Heart right ventricle (tissue), 16 donors: ENCODE results near the gene IL15RA. TPM values are rescaled to one million over a fixed set of nuclear protein-coding genes. Genes with fewer than 3 reads are reported as not detected.
"Not testable (repeated sequence)": the region's sequence is repeated elsewhere in the genome, so short reads cannot be mapped to it uniquely, and the experiment has no call there.

Source experiments
- ATAC-seq, 8 donors: fragments of 200-7000 bp; cut with Tn5 transposase; one replicate each; pipeline ENCODE4 v1.9.1; 2020; ENCODE audit warnings: mild to moderate bottlenecking in 8 of 8, moderate library complexity in 8 of 8, moderate number of reproducible peaks in 1 of 8
- DNase-seq, 2 donors: peaks; one replicate each; pipeline ENCODE4 v3.0.0-alpha.2; 2020
- H3K27ac ChIP-seq, 10 donors: fragments of 200-600 bp; sonication (generic) in 2 of 10; one replicate each; pipeline versions ENCODE4 v1.5.0 to v1.8.0; 2020 to 2022; ENCODE audit warnings: mild to moderate bottlenecking in 3 of 10
- H3K27me3 ChIP-seq, 7 donors: fragments of 200-600 bp; one replicate each; pipeline ENCODE4 v1.8.0; 2021 to 2022; ENCODE audit warnings: mild to moderate bottlenecking in 2 of 7
- H3K36me3 ChIP-seq, 9 donors: fragments of 200-600 bp; sonication (generic) in 1 of 9; one replicate each; pipeline versions ENCODE4 v1.5.0 to v1.8.0; 2020 to 2022; ENCODE audit warnings: mild to moderate bottlenecking in 2 of 9
- H3K4me1 ChIP-seq, 9 donors: fragments of 200-600 bp; sonication (generic) in 1 of 9; one replicate each; pipeline versions ENCODE4 v1.5.0 to v1.8.0; 2020 to 2022; ENCODE audit warnings: mild to moderate bottlenecking in 4 of 9
- H3K4me3 ChIP-seq, 10 donors: fragments of 200-600 bp; sonication (generic) in 2 of 10; one replicate each; pipeline versions ENCODE4 v1.5.0 to v1.8.0; 2020 to 2022; ENCODE audit warnings: mild to moderate bottlenecking in 7 of 10, moderate library complexity in 2 of 10
- H3K9me3 ChIP-seq, 11 donors: fragments of 200-600 bp in 10 of 11; sonication (generic) in 2 of 11; one replicate each; pipeline versions ENCODE4 v1.5.0 to v1.8.0; 2013 to 2022; ENCODE audit warnings: mild to moderate bottlenecking in 2 of 11, control low read depth in 1 of 11, moderate library complexity in 1 of 11
- WGBS, 2 donors: extraction: QIAGEN DNeasy Blood & Tissue Kit; methylation state at CpG; one replicate each; pipeline ENCODE4 v1.1.7; 2013; ENCODE audit warnings: inconsistent platforms in 1 of 2; 5-methylcytosine and 5-hydroxymethylcytosine counted together
- intact Hi-C, 10 donors: fragments of 100-400 bp; cut with DNase I; formaldehyde crosslinking; loops; one replicate each; pipeline versions ENCODE4 v1.11.1 to v1.14.2; 2022
- polyA plus RNA-seq, 2 donors: library from polyadenylated mRNA; stranded (reverse); fragments of 200-250 nt; gene quantifications; one replicate each; pipeline ENCODE4 v1.2.3, GENCODE V29; 2013
- total RNA-seq, 10 donors: library from RNA; stranded (reverse); fragmentation: NEBNext Ultra II Directional in 3 of 10; extraction: Animal tissue kit (Norgen Biotek cat#: 25700) in 3 of 10; gene quantifications; one replicate each; pipeline versions ENCODE4 v1.2.1 to v1.2.4, GENCODE V29; 2021 to 2023
- TF ChIP-seq, protein P1 (sequence below), 9 donors: fragments of 200-600 bp; sonication (generic) in 2 of 9; IDR thresholded peaks; one replicate each; pipeline versions ENCODE4 v1.5.0 to v1.8.0; 2021 to 2022; ENCODE audit warnings: antibody characterized with exemption in 9 of 9, mild to moderate bottlenecking in 5 of 9, moderate library complexity in 1 of 9
- donor health status: Arrhythmogenic right ventricular cardiomyopathy.
- donor health status: ischemic (EF 13 %, LVEDD 7.1; RV severe dilation, severe dysfunction).
- donor health status: healthy with polysubstance abuse.
- donor health status: DM: no; HTN: yes; CAD: no.
- donor health status: DM: no; HTN: no; CAD: no.
- donor health status: ischemic (EF 25% LVEDD 6.9; RV normal size, moderate dysfunction).
- donor health status: ischemic (EF 25% LVEDD 5.7; RV mildly dilated, moderate dysfunction).
- donor health status: healthy.
- donor health status: DM: yes; HTN: yes; CAD: no.
- donor health status: Ischemic cardiomyopathy.
- donor health status: ischemic (EF 35%, LVEDD 5.7; RV mildly dilated, moderate dysfunction).
- donor health status: nonischemic (EF 11% LVEDD 7.7; RV severe dilation, severe dysfunction).
- donor health status: DM: yes; HTN: yes; CAD: no.
- donor health status: PGD.
- donor health status: ischemic (EF 29% LVEDD 5.4; RV normal size, mild dysfunction).
- donor health status: nonischemic (EF 23%, LVEDD 6.1; RV moderate dilation, normal function).

IL15RA gene
- total and polyA plus RNA-seq, 12 donors: 3.5 to 21.0 (median 5.8) TPM

DNA sequence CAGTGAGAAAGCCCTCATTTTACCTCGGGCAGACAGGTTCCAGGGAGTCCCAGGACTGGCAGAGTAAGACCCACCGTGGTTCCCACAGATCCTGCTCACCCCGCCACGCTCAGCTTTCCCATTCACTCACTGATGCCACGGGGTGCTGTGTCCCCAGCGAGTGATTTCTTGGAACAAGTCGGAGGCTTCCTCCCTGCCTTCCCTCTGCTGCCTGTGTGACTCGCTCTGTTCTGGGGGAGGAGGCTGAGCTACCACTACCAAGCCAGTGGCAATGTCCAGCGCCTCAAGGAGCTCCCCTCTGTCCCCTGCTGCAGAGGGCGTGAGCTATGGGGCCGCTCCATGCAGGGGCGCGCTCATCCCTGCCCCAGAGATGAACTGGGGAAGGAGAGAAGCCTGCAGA, 12.6 kb downstream of the IL15RA start:
- no peaks in the 10 kb centered on the region for H3K9me3 ChIP-seq
- TF ChIP-seq, protein P1, sequence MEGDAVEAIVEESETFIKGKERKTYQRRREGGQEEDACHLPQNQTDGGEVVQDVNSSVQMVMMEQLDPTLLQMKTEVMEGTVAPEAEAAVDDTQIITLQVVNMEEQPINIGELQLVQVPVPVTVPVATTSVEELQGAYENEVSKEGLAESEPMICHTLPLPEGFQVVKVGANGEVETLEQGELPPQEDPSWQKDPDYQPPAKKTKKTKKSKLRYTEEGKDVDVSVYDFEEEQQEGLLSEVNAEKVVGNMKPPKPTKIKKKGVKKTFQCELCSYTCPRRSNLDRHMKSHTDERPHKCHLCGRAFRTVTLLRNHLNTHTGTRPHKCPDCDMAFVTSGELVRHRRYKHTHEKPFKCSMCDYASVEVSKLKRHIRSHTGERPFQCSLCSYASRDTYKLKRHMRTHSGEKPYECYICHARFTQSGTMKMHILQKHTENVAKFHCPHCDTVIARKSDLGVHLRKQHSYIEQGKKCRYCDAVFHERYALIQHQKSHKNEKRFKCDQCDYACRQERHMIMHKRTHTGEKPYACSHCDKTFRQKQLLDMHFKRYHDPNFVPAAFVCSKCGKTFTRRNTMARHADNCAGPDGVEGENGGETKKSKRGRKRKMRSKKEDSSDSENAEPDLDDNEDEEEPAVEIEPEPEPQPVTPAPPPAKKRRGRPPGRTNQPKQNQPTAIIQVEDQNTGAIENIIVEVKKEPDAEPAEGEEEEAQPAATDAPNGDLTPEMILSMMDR (IDR thresholded peaks at IDR 0.05): no peak
- no peaks in the 10 kb centered on the region for H3K4me1 ChIP-seq
- intact Hi-C loops: no loop called here
- peaks cover 0 to 87% (median 12%) of the 10 kb centered on the region in 9 donors for H3K36me3 ChIP-seq
- ATAC-seq (no peak), DNase-seq (no peak)
- H3K27me3 ChIP-seq: no peaks in the 10 kb centered on the region
- 90 to 91% methylated on average over 13 of the region's 13 CpGs for WGBS, 2 donors
- H3K27ac ChIP-seq: no peak overlapping the region
- no peak overlapping the region for H3K4me3 ChIP-seq

DNA sequence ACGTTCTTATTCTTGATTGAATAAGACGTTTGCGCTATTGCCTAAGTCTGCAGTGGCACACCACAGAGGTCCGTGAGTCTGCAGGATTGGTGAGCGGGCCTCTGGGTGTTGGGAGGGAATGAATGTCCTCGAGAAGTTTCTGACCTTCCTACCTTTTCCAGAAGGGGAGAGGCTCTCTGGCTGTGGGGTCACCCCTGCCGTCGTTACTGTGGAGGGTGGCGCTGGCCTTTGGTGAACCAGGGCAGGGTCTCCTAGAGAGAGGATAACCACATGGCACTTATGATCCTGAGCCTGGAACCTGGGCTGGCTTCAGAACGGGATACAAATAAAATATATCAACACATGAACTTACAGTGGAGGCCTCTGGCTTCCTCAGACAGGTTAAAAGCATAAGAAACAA, 13.8 kb downstream of the IL15RA start:
- DNase-seq (no peak), ATAC-seq (no peak)
- 89 to 90% methylated on average over 10 of the region's 10 CpGs for WGBS, 2 donors
- TF ChIP-seq, protein P1 (IDR thresholded peaks at IDR 0.05): no peak
- Histone ChIP-seq H3K4me1 (no peaks in the 10 kb centered on the region), H3K27ac (no peak overlapping the region), H3K36me3 (peaks cover 0 to 96% (median 13%) of the 10 kb centered on the region in 9 donors), H3K27me3 (no peaks in the 10 kb centered on the region), H3K4me3 (no peak overlapping the region), H3K9me3 (no peaks in the 10 kb centered on the region)
- intact Hi-C loops: no loop called here

DNA sequence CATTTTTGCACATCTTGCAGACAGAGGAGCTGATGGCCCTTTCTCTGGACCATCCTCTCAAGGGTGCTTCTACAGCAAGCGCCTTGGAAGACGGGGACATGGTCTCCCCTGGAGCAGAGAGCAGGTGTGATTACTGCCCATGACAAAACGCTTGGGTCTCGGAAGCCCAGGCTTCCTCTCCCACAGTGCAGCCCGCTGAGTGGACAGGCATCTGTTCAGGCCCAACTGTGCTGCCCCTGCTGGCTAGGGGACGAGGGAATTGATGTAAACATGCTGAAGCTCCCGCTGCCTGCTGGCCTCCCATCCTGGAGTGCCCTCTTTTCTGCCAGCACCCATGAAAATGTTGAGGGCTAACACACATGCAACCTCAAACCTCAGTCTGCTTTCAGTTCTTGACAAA, 14.3 kb downstream of the IL15RA start:
- Histone ChIP-seq H3K27ac (no peak overlapping the region), H3K27me3 (no peaks in the 10 kb centered on the region), H3K4me1 (no peaks in the 10 kb centered on the region), H3K36me3 (peaks cover 0 to 96% (median 13%) of the 10 kb centered on the region in 9 donors), H3K4me3 (no peak overlapping the region), H3K9me3 (no peaks in the 10 kb centered on the region)
- DNase-seq: no peak
- no peak for ATAC-seq
- TF ChIP-seq, protein P1 (IDR thresholded peaks at IDR 0.05): no peak
- 94 to 95% methylated on average over 7 of the region's 7 CpGs for WGBS, 2 donors
- intact Hi-C loops: no loop called here

DNA sequence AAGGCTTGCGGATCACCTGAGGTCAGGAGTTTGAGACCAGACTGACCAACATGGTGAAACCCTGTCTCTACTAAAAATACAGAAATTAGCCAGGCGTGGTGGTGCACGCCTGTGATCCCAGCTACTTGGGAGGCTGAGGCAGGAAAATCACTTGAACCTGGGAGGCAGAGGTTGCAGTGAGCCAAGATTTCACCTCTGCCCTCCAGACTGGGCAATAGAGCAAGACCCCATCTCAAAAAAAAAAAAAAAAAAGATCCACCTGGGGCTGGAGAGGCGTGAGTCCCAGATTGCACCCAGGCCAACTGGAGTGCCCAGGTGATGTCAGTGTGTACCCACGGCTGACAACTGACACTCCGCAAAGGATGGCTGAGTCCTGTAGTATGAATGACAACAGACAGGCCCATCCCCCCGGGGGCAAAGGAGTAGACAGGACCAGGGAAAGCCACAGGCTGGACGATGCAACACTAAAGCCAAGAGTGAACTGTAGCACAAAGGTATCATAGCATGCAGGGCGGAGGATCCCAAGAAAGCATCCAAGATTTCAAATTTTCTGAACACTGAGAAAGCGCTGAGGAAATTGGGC, 14.9 kb downstream of the IL15RA start:
- ATAC-seq, intact Hi-C loops, H3K27ac ChIP-seq: not testable (repeated sequence)

DNA sequence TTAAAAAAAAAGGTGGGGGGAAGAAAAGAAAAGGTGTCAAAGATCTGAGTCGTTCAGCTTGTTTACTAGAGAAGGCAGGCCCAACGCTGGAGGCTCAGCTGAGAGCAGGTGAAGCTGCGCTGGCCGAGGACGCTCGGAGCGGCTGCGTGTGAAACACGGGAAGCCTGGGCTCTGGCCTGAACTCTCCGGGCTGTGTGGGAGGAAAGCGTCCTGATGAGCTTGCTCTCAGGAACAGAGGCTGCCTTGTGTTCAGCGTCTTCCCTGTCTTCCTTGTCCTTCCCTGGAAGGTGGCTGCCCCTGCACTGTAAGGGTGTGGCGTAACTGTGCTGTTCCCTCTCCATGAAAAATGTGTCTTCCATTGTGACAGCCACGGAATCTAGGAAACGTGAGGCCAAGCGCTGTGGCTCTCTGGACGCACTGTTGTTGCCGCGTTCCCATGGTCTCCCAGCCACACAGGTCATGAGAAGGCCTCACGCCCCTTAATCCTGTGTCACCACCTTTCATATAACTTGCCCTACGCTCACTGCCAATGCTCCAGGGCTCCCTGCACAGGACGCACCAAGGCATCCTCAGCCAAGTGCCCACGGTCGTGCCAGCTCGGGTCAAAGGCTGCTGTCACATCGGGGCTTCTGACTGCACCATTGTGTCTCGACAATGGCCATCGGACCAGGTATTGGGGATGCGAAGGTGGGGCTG, 15.8 kb downstream of the IL15RA start:
- H3K36me3 ChIP-seq: peaks cover 0 to 97% (median 13%) of the 10 kb centered on the region in 9 donors
- intact Hi-C loops: no loop called here
- no peak for ATAC-seq
- 86 to 89% methylated on average over 29 of the region's 29 CpGs for WGBS, 2 donors
- DNase-seq: no peak
- H3K9me3 ChIP-seq: no peaks in the 10 kb centered on the region
- no peak overlapping the region for H3K4me3 ChIP-seq
- H3K27ac ChIP-seq: no peak overlapping the region
- H3K27me3 ChIP-seq: no peaks in the 10 kb centered on the region
- H3K4me1 ChIP-seq: no peaks in the 10 kb centered on the region
- TF ChIP-seq, protein P1 (IDR thresholded peaks at IDR 0.05): no peak

More for the DNA sequence above, 14.9 kb downstream of the IL15RA start:
- not testable (repeated sequence) for H3K4me1 ChIP-seq, H3K9me3 ChIP-seq, H3K4me3 ChIP-seq, DNase-seq, H3K27me3 ChIP-seq
- H3K36me3 ChIP-seq: peaks cover 0 to 97% (median 13%) of the 10 kb centered on the region in 9 donors
- 97% methylated on average over 10 of the region's 10 CpGs for WGBS, 2 donors

DNA sequence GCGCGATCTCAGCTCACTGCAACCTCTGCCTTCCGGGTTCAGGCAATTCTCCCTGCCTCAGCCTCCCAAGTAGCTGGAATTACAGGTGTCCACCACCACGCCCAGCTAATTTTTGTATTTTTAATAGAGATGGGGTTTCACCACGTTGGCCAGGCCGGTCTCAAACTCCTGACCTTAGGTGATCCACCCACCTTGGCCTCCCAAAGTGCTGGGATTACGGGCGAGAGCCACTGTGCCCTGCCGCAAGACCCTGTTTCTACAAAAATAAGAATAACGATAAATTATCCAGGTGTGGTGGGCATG, 16.4 kb downstream of the IL15RA start:
- ATAC-seq, intact Hi-C loops, H3K27me3 ChIP-seq, DNase-seq, H3K9me3 ChIP-seq, H3K4me1 ChIP-seq, H3K4me3 ChIP-seq, H3K27ac ChIP-seq: not testable (repeated sequence)
- WGBS, 2 donors: 96 to 97% methylated on average over 10 of the region's 10 CpGs
- H3K36me3 ChIP-seq: peaks cover 0 to 97% (median 13%) of the 10 kb centered on the region in 9 donors
